ENCODE results near the gene PTP4A2. TPM values are rescaled to one million over a fixed set of nuclear protein-coding genes. Genes with fewer than 3 reads are reported as not detected.
A peak's percentile ranks its signal among the peaks of the same experiment; 100 is the strongest.
"Not testable (repeated sequence)": the region's sequence is repeated elsewhere in the genome, so short reads cannot be mapped to it uniquely, and the experiment has no call there.

The PTP4A2 gene
- total RNA-seq, 2 experiments from 2014 or later = 334 to 347 TPM

DNA sequence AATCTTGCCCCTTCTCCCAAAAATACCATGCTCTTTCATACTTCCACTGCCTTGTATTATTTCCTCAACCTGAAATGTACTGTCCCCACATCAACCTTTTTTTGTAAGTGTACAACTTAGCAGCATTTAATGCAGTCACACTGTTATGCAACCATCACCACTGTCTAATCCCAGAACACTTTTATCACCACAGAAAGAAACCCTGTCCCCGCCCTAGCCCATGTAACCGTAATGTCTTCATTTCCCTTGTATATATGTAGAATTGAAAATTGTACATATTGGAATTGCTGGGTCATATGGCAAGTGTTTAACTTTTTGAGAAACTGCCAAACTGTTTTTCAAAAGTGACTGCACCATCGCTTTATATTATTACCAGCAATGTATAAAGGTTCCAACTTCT is 37.4 kb downstream of the PTP4A2 start:
- Mint-ChIP-seq H3K9me3 (peaks cover 4% of the 10 kb centered on the region), H3K4me1 (peaks cover 33% of the 10 kb centered on the region), H3K4me3 (no peak overlapping the region), H3K27ac (no peak overlapping the region), H3K27me3 (no peaks in the 10 kb centered on the region), H3K36me3 (ENCODE audit: low read depth) (peaks cover 29% of the 10 kb centered on the region)
- POLR2A ChIA-PET = no interaction called here
- CTCF ChIA-PET = interaction anchor here (0.8 to 1.6 kb wide), 4 partner anchors 11 to 62 kb away, joined by 3 to 4 read pairs (median 4); no protein-coding TSS in a partner anchor
- no peak for DNase-seq

DNA sequence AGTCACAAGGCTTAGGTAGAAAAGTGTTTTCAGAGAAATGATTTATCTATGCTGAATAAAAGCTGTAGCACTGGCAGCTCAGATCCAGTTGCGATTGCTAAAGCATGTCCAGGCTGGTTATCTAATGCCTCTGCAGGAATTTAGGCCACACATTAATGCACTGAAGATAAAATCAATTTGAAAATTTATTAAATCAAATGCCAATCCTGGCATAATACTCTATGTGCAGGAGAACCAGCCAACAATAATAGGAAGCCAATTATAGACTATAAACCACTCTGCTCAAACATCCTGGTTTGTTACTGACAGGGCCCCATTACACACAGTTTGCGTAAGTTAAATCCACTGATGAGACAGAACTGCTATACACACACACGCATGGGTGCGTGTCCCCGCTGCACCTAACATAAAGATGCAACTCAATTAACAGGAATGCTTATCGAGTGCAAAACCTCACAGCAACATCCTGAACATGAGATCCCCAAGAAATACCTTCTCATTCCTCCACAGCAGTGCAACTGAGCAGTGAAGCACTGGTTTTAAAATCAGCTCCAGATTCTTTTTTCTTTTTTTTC is 40.6 kb downstream of the PTP4A2 start:
- Mint-ChIP-seq H3K27me3 (no peaks in the 10 kb centered on the region), H3K27ac (no peak overlapping the region), H3K4me1 (peaks cover 27% of the 10 kb centered on the region), H3K9me3 (peaks cover 11% of the 10 kb centered on the region), H3K36me3 (ENCODE audit: low read depth) (peaks cover 16% of the 10 kb centered on the region), H3K4me3 (no peak overlapping the region)
- ChIA-PET CTCF (interaction anchor here (0.9 to 1.3 kb wide), 3 partner anchors 8 to 64 kb away, joined by 3 to 5 read pairs (median 4); no protein-coding TSS in a partner anchor), POLR2A (no interaction called here)
- no peak for DNase-seq

DNA sequence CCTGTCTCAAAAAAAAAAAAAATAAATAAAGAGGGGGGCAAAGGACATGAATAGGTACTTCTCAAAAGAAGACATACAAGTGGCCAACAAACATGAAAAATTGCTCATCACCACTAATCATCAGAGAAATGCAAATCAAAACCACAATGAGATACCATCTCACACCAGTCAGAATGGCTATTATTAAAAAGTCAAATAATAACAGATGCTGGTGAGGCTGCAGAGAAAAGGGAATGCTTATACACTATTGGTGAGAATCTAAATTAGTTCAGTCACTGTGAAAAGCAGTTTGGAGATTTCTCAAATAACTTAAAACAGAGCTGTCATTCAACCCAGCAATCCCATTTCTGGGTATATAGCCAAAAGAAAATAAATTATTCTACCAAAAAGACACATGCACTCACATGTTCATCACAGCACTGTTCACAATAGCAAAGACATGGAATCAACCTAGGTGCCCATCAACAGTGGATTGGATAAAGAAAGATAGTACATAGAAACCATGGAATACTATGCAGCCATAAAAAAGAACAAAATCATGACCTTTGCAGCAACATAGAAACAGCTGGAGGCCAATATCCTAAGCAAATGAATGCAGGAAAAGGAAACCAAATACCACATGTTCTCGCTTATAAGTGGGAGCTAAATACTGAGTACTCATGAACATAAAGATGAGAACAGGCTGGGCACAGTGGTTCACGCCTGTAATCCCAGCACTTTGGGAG is 42.5 kb downstream of the PTP4A2 start:
- CTCF ChIA-PET, H3K4me3 Mint-ChIP-seq, DNase-seq, POLR2A ChIA-PET, H3K27me3 Mint-ChIP-seq, H3K27ac Mint-ChIP-seq: not testable (repeated sequence)
- Mint-ChIP-seq H3K36me3 (ENCODE audit: low read depth) (peaks cover 19% of the 10 kb centered on the region), H3K9me3 (peaks cover 12% of the 10 kb centered on the region), H3K4me1 (peaks cover 20% of the 10 kb centered on the region)

DNA sequence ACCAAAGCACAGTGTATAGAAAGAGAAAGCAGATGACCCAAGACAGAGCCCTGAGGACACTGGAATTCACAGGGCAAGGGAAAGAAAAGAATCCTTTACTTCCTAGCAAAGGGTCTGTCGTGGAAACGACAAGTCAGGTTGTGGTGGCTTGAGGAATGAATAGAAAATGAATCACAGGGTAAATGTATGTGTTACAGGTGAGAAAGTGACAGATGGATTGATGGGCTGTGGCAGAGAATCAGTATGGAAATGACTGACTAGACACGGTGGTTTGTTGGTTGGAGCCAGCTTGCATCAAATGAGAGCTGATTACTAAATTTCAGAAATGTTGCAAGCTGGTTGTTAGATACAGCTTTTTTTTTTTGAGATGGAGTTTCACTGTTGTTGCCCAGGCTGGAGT is 46.9 kb downstream of the PTP4A2 start:
- CTCF ChIA-PET = interaction anchor here (0.7 to 1.8 kb wide), 5 partner anchors 11 to 73 kb away, joined by 3 to 6 read pairs (median 4); partner anchors contain the start of gene PTP4A2
- DNase-seq = peak; percentile 15
- peak overlapping the region; percentile 39 for H3K27ac Mint-ChIP-seq

DNA sequence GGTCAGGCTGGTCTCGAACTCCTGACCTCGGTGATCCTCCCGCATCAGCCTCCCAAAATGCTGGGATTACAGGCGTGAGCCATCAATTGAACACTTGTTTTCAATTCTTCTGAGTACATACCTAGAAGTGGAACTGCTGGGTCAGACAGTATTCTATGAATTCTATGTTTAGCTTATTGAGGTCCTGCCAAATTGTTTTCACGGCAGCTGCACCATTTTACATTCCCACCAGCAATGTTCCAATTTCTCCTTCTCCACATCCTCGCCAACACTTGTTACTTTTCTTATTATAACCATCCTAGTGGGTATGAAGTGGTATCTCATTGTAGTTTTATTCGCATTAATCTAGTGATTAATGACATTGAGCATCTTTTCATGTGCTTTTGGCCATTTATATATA is 49.9 kb downstream of the PTP4A2 start:
- Mint-ChIP-seq H3K27ac (peak overlapping the region; percentile 99), H3K4me3 (no peak overlapping the region), H3K9me3 (peaks cover 11% of the 10 kb centered on the region), H3K4me1 (peaks cover 32% of the 10 kb centered on the region), H3K27me3 (no peaks in the 10 kb centered on the region), H3K36me3 (ENCODE audit: low read depth) (peaks cover 18% of the 10 kb centered on the region)
- ChIA-PET CTCF (interaction anchor here (0.7 to 2.7 kb wide), 4 partner anchors 13 to 27 kb away, joined by 3 to 9 read pairs (median 4); no protein-coding TSS in a partner anchor), POLR2A (no interaction called here)
- DNase-seq = no peak

More for the DNA sequence above, 46.9 kb downstream of the PTP4A2 start:
- Mint-ChIP-seq H3K4me1 (peaks cover 40% of the 10 kb centered on the region), H3K4me3 (no peak overlapping the region), H3K36me3 (ENCODE audit: low read depth) (peaks cover 27% of the 10 kb centered on the region), H3K9me3 (peaks cover 15% of the 10 kb centered on the region), H3K27me3 (no peaks in the 10 kb centered on the region)
- POLR2A ChIA-PET = no interaction called here

DNA sequence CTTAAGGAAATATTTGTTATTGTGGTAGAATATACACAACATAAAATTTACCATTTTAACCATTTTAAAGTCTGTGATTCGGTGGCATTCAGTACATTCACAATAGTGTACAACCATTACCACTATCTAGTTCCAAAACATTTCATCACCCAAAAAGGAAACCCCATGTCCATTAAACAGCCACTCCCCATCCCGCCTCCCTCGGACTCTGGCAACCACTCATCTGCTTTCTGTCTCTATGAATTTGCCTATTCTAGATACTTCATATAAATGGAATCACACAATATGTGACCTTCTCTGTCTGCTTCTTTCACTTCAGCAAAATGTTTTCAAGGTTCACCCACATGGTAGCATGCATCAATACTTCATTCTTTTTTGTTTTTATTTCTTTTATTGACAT is 51.3 kb downstream of the PTP4A2 start:
- Mint-ChIP-seq H3K4me3 (no peak overlapping the region), H3K27ac (no peak overlapping the region), H3K4me1 (peaks cover 32% of the 10 kb centered on the region), H3K36me3 (ENCODE audit: low read depth) (peaks cover 18% of the 10 kb centered on the region), H3K27me3 (no peaks in the 10 kb centered on the region), H3K9me3 (peaks cover 9% of the 10 kb centered on the region)
- ChIA-PET CTCF (interaction anchor here (1.4 kb wide), 1 partner anchor 16 kb away, joined by 3 read pairs; no protein-coding TSS in a partner anchor), POLR2A (no interaction called here)
- DNase-seq = no peak

DNA sequence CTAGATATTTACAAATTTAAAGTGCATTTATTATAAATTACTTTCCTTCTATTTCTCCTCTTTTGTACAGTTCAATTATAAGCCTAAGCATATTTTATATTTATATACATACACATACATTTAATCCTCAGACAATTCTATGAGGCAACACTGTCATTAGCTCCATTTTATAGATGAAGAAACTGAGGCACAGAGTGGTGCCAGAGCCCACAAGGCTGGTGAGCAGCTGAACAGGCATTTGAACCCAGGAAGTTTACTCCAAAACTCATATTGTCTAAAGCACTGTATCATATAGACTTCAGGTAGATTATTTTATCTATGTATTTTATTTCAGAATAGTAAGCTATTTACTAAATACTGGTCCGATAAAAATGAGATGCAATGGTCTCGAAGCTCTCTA is 52.3 kb downstream of the PTP4A2 start:
- Mint-ChIP-seq H3K36me3 (ENCODE audit: low read depth) (peaks cover 12% of the 10 kb centered on the region), H3K4me1 (peaks cover 27% of the 10 kb centered on the region), H3K27ac (no peak overlapping the region), H3K9me3 (peaks cover 4% of the 10 kb centered on the region), H3K4me3 (no peak overlapping the region), H3K27me3 (no peaks in the 10 kb centered on the region)
- no peak for DNase-seq
- CTCF ChIA-PET = interaction anchor here (0.6 to 3.8 kb wide), 4 partner anchors 15 to 97 kb away, joined by 3 to 9 read pairs (median 3); no protein-coding TSS in a partner anchor
- POLR2A ChIA-PET = no interaction called here

DNA sequence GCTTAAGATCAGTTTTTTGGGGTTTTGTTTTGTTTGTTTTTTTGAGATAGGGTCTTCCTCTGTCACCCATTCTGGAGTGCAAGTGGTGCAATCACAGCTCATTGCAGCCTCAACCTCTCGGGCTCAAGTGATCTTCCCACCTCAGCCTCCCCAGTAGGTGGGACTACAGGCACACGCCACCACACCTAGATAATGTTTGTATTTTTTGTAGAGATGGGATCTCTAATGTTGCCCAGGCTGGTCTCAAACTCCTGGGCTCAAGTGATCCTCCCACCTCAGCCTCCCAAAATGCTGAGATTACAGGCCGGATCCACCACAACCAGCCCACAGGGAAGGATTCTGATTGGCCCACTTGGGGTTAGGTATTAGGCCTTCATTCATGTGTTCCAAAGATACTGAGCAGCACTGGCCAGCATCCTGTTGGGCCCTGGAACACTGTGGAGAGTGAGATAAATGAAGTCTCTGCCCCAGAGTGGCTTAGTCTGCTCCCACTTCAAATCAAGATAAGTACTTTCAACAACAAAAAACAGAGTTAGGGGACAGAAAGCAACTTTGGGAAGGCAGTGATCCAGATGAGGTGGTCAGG is 54.7 kb downstream of the PTP4A2 start:
- no peak overlapping the region for H3K4me3 Mint-ChIP-seq
- H3K9me3 Mint-ChIP-seq = no peaks in the 10 kb centered on the region
- H3K27ac Mint-ChIP-seq = no peak overlapping the region
- no peaks in the 10 kb centered on the region for H3K36me3 Mint-ChIP-seq (ENCODE audit: low read depth)
- peaks cover 13% of the 10 kb centered on the region for H3K4me1 Mint-ChIP-seq
- no peaks in the 10 kb centered on the region for H3K27me3 Mint-ChIP-seq
- POLR2A ChIA-PET = no interaction called here
- DNase-seq = no peak
- CTCF ChIA-PET = interaction anchor here (3.8 kb wide), 1 partner anchor 19 kb away, joined by 9 read pairs; no protein-coding TSS in a partner anchor

DNA sequence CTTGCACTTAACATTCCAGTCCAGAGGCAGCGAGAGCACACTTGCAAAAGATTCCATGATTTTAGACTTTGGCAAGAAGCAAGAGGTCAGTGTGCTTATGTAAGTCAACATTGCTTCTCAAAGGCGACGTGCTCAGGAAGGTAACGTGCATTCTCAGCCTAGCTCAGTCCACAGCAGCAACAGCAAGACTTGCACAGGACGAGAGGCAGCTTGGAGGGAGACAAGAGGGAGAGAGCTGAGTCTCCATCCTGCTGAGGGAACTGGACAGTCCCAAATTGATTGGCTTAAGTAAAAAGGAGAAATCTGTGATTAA is 56.5 kb downstream of the PTP4A2 start:
- no peaks in the 10 kb centered on the region for H3K36me3 Mint-ChIP-seq (ENCODE audit: low read depth)
- no peak overlapping the region for H3K4me3 Mint-ChIP-seq
- ChIA-PET POLR2A (no interaction called here), CTCF (no interaction called here)
- peaks cover 8% of the 10 kb centered on the region for H3K4me1 Mint-ChIP-seq
- no peak for DNase-seq
- no peaks in the 10 kb centered on the region for H3K27me3 Mint-ChIP-seq
- H3K9me3 Mint-ChIP-seq = peaks cover 3% of the 10 kb centered on the region
- H3K27ac Mint-ChIP-seq = no peak overlapping the region

DNA sequence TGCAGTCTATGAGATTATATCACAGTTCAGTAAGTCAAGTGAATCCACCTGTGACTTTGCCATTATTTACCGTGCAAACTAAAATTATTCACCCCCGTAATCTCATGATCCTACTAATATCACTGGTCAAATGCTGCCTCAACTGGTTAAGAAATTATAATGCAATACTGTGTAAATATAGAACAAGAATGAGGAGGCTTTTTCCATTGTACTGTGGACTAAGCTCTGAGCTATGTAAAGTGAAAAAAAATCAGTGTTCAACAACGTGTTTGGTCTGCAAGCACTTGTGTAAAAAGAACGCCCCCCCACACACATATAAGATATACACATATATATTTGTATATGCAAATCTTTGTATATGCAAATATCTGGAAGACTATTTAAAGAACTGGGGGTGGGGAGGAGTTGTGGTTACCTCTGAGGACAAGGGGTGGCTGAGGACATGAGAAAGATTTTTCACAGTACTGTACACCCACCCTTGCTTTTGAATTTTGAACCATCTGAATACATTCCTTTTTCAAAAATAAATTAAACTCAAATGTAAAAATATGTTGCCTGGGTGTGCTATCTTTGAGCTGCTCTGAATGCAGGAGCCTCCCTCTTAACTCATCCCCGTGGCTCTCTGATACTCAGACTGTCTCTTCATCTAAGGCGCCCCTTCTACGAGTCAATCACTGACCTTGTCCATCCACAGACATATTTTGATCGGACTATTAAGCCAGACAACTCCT is 57.0 kb downstream of the PTP4A2 start:
- H3K9me3 Mint-ChIP-seq = peaks cover 3% of the 10 kb centered on the region
- no peak overlapping the region for H3K27ac Mint-ChIP-seq
- no peak overlapping the region for H3K4me3 Mint-ChIP-seq
- no peaks in the 10 kb centered on the region for H3K36me3 Mint-ChIP-seq (ENCODE audit: low read depth)
- ChIA-PET CTCF (interaction anchor here (1.3 to 1.5 kb wide), 2 partner anchors 9 to 11 kb away, joined by 3 to 11 read pairs; no protein-coding TSS in a partner anchor), POLR2A (no interaction called here)
- H3K27me3 Mint-ChIP-seq = no peaks in the 10 kb centered on the region
- no peak for DNase-seq
- peaks cover 13% of the 10 kb centered on the region for H3K4me1 Mint-ChIP-seq

DNA sequence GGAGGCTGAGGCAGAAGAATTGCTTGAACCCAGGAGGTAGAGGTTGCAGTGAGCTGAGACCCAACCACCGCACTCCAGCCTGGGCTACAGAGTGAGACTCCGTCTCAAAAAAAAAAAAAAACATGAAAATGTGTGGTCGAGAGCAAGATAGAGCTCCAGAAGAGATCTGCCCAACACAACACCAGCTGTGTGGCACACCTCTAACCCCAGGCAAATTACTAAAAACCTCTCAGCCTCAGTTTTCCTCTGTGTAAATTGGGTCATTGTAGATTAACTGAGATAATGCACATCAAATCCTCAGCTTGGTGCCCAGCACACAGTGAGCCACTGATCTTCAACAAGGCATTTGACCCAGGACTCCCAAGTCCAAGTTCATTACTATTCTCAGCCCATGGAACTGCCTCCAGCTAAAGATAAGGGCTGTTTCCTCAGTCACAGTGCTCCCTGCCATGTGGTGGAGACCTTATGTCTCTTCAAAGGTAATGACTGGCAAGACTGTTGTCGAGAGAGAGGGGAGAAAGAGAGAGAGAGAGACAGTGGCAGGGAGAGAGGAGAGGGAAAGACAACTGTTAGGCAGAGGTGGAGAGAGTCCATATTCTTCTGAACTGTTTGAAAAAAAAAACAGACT is 58.1 kb downstream of the PTP4A2 start:
- Mint-ChIP-seq H3K4me1 (peaks cover 14% of the 10 kb centered on the region), H3K27ac (no peak overlapping the region), H3K9me3 (peaks cover 3% of the 10 kb centered on the region), H3K4me3 (no peak overlapping the region), H3K36me3 (ENCODE audit: low read depth) (no peaks in the 10 kb centered on the region), H3K27me3 (no peaks in the 10 kb centered on the region)
- CTCF ChIA-PET = interaction anchor here (0.5 to 1.5 kb wide), 3 partner anchors 8 to 14 kb away, joined by 3 to 11 read pairs (median 3); no protein-coding TSS in a partner anchor
- POLR2A ChIA-PET = interaction anchor here (0.6 kb wide), 1 partner anchor 246 kb away, joined by 4 read pairs; no protein-coding TSS in a partner anchor
- DNase-seq = no peak

DNA sequence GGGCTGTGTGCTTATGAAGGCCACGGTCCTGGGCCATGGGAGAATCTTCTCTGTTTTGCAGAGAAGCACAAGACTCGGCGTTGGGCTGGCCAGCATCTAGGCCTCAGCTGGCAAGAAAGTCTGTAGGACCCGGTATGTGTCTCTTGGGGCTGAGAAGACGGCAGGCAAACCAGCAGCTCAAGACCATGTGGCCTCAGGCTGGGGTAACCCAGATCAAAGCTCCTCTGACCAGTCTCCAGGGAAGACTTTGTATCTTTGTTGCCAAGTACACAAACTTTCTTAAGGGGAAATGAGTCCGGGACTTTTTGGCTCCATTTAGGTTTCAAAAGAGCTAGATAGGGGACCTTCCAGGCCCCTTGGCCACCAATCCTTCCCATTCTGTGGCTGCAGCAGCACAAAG is 60.1 kb downstream of the PTP4A2 start:
- Mint-ChIP-seq H3K27me3 (no peaks in the 10 kb centered on the region), H3K9me3 (peaks cover 5% of the 10 kb centered on the region), H3K4me1 (peaks cover 19% of the 10 kb centered on the region), H3K4me3 (no peak overlapping the region), H3K36me3 (ENCODE audit: low read depth) (peaks cover 2% of the 10 kb centered on the region), H3K27ac (no peak overlapping the region)
- CTCF ChIA-PET = interaction anchor here (0.7 to 1.7 kb wide), 7 partner anchors 8 to 112 kb away, joined by 3 to 4 read pairs (median 3); no protein-coding TSS in a partner anchor
- no peak for DNase-seq
- POLR2A ChIA-PET = no interaction called here
